Heart right ventricle (tissue), 16 donors: Measurements from ENCODE around the gene ZNF185. TPM values are rescaled to one million over a fixed set of nuclear protein-coding genes. Genes with fewer than 3 reads are reported as not detected.
A peak's percentile ranks its signal among the peaks of the same experiment; 100 is the strongest.

Experiments
- ATAC-seq, 8 donors: fragments of 200-7000 bp; cut with Tn5 transposase; one replicate each; pipeline ENCODE4 v1.9.1; 2020; ENCODE audit warnings: mild to moderate bottlenecking in 8 of 8, moderate library complexity in 8 of 8, moderate number of reproducible peaks in 1 of 8
- DNase-seq, 2 donors: peaks; one replicate each; pipeline ENCODE4 v3.0.0-alpha.2; 2020
- H3K27ac ChIP-seq, 10 donors: fragments of 200-600 bp; sonication (generic) in 2 of 10; one replicate each; pipeline versions ENCODE4 v1.5.0 to v1.8.0; 2020 to 2022; ENCODE audit warnings: mild to moderate bottlenecking in 3 of 10
- H3K27me3 ChIP-seq, 7 donors: fragments of 200-600 bp; one replicate each; pipeline ENCODE4 v1.8.0; 2021 to 2022; ENCODE audit warnings: mild to moderate bottlenecking in 2 of 7
- H3K36me3 ChIP-seq, 9 donors: fragments of 200-600 bp; sonication (generic) in 1 of 9; one replicate each; pipeline versions ENCODE4 v1.5.0 to v1.8.0; 2020 to 2022; ENCODE audit warnings: mild to moderate bottlenecking in 2 of 9
- H3K4me1 ChIP-seq, 9 donors: fragments of 200-600 bp; sonication (generic) in 1 of 9; one replicate each; pipeline versions ENCODE4 v1.5.0 to v1.8.0; 2020 to 2022; ENCODE audit warnings: mild to moderate bottlenecking in 4 of 9
- H3K4me3 ChIP-seq, 10 donors: fragments of 200-600 bp; sonication (generic) in 2 of 10; one replicate each; pipeline versions ENCODE4 v1.5.0 to v1.8.0; 2020 to 2022; ENCODE audit warnings: mild to moderate bottlenecking in 7 of 10, moderate library complexity in 2 of 10
- H3K9me3 ChIP-seq, 11 donors: fragments of 200-600 bp in 10 of 11; sonication (generic) in 2 of 11; one replicate each; pipeline versions ENCODE4 v1.5.0 to v1.8.0; 2013 to 2022; ENCODE audit warnings: mild to moderate bottlenecking in 2 of 11, control low read depth in 1 of 11, moderate library complexity in 1 of 11
- CTCF ChIP-seq, 9 donors: fragments of 200-600 bp; sonication (generic) in 2 of 9; IDR thresholded peaks; one replicate each; pipeline versions ENCODE4 v1.5.0 to v1.8.0; 2021 to 2022; ENCODE audit warnings: antibody characterized with exemption in 9 of 9, mild to moderate bottlenecking in 5 of 9, moderate library complexity in 1 of 9
- WGBS, 2 donors: extraction: QIAGEN DNeasy Blood & Tissue Kit; methylation state at CpG; one replicate each; pipeline ENCODE4 v1.1.7; 2013; ENCODE audit warnings: inconsistent platforms in 1 of 2; 5-methylcytosine and 5-hydroxymethylcytosine counted together
- intact Hi-C, 10 donors: fragments of 100-400 bp; cut with DNase I; formaldehyde crosslinking; loops; one replicate each; pipeline versions ENCODE4 v1.11.1 to v1.14.2; 2022
- polyA plus RNA-seq, 2 donors: library from polyadenylated mRNA; stranded (reverse); fragments of 200-250 nt; gene quantifications; one replicate each; pipeline ENCODE4 v1.2.3, GENCODE V29; 2013
- total RNA-seq, 10 donors: library from RNA; stranded (reverse); fragmentation: NEBNext Ultra II Directional in 3 of 10; extraction: Animal tissue kit (Norgen Biotek cat#: 25700) in 3 of 10; gene quantifications; one replicate each; pipeline versions ENCODE4 v1.2.1 to v1.2.4, GENCODE V29; 2021 to 2023
- donor health status: Arrhythmogenic right ventricular cardiomyopathy.
- donor health status: ischemic (EF 13 %, LVEDD 7.1; RV severe dilation, severe dysfunction).
- donor health status: healthy with polysubstance abuse.
- donor health status: DM: no; HTN: yes; CAD: no.
- donor health status: DM: no; HTN: no; CAD: no.
- donor health status: ischemic (EF 25% LVEDD 6.9; RV normal size, moderate dysfunction).
- donor health status: ischemic (EF 25% LVEDD 5.7; RV mildly dilated, moderate dysfunction).
- donor health status: healthy.
- donor health status: DM: yes; HTN: yes; CAD: no.
- donor health status: Ischemic cardiomyopathy.
- donor health status: ischemic (EF 35%, LVEDD 5.7; RV mildly dilated, moderate dysfunction).
- donor health status: nonischemic (EF 11% LVEDD 7.7; RV severe dilation, severe dysfunction).
- donor health status: DM: yes; HTN: yes; CAD: no.
- donor health status: PGD.
- donor health status: ischemic (EF 29% LVEDD 5.4; RV normal size, mild dysfunction).
- donor health status: nonischemic (EF 23%, LVEDD 6.1; RV moderate dilation, normal function).

ZNF185 gene
- total and polyA plus RNA-seq, 12 donors, result 0.51 to 4.5 (median 1.4) TPM

GRCh38 chrX:152895121-152895520, 2.7 kb upstream of the ZNF185 start:
- Histone ChIP-seq H3K4me3 (no peak overlapping the region), H3K27me3 (peaks cover 0 to 72% (median 0%) of the 10 kb centered on the region in 7 donors), H3K36me3 (no peaks in the 10 kb centered on the region), H3K9me3 (no peaks in the 10 kb centered on the region), H3K27ac (no peak overlapping the region), H3K4me1 (no peaks in the 10 kb centered on the region)
- TF ChIP-seq CTCF (IDR thresholded peaks at IDR 0.05), result no peak
- WGBS, 2 donors, result 92 to 95% methylated on average over 2 to 3 of the region's 3 CpGs
- intact Hi-C loops, result no loop called here
- peak in 1 of 8 donors; percentile 6 for ATAC-seq
- no peak for DNase-seq

- WGBS, 2 donors, result 92 to 100% methylated on average over 6 to 8 of the region's 8 CpGs
- DNase-seq (no peak), ATAC-seq (no peak)
Observed at GRCh38 chrX:152895724-152896420, 2.0 kb upstream of the ZNF185 start.

GRCh38 chrX:152896450-152896849, 1.4 kb upstream of the ZNF185 start:
- intact Hi-C loops, result no loop called here
- no peaks in the 10 kb centered on the region for H3K9me3 ChIP-seq
- H3K27me3 ChIP-seq, result peaks cover 0 to 63% (median 0%) of the 10 kb centered on the region in 7 donors
- H3K4me3 ChIP-seq, result no peak overlapping the region
- H3K27ac ChIP-seq, result no peak overlapping the region
- ATAC-seq (peak in 1 of 8 donors; percentile 35), DNase-seq (no peak)
- H3K4me1 ChIP-seq, result no peaks in the 10 kb centered on the region
- no peak for TF ChIP-seq CTCF (IDR thresholded peaks at IDR 0.05)
- 72 to 80% methylated on average over 8 of the region's 8 CpGs for WGBS, 2 donors
- no peaks in the 10 kb centered on the region for H3K36me3 ChIP-seq

More at GRCh38 chrX:152895724-152896420, 2.0 kb upstream of the ZNF185 start:
- H3K27ac ChIP-seq, result no peak overlapping the region
- peaks cover 0 to 65% (median 0%) of the 10 kb centered on the region in 7 donors for H3K27me3 ChIP-seq
- no peaks in the 10 kb centered on the region for H3K36me3 ChIP-seq
- no peak for TF ChIP-seq CTCF (IDR thresholded peaks at IDR 0.05)
- no peak overlapping the region for H3K4me3 ChIP-seq
- H3K4me1 ChIP-seq, result no peaks in the 10 kb centered on the region
- H3K9me3 ChIP-seq, result no peaks in the 10 kb centered on the region
- intact Hi-C loops, result no loop called here

GRCh38 chrX:152898442-152898841, 575 bp downstream of the ZNF185 start:
- TF ChIP-seq CTCF (IDR thresholded peaks at IDR 0.05), result no peak
- Histone ChIP-seq H3K4me1 (no peaks in the 10 kb centered on the region), H3K36me3 (no peaks in the 10 kb centered on the region), H3K9me3 (no peaks in the 10 kb centered on the region), H3K27ac (no peak overlapping the region), H3K27me3 (peaks cover 0 to 52% (median 0%) of the 10 kb centered on the region in 7 donors), H3K4me3 (no peak overlapping the region)
- ATAC-seq (no peak), DNase-seq (no peak)
- WGBS, 2 donors, result 60 to 67% methylated on average over 10 of the region's 10 CpGs
- intact Hi-C loops, result no loop called here
